ENCODE measurements around the gene NKIRAS2. TPM values are rescaled to one million over a fixed set of nuclear protein-coding genes. Genes with fewer than 3 reads are reported as not detected.
A peak's percentile ranks its signal among the peaks of the same experiment; 100 is the strongest.

Gene NKIRAS2
- total and polyA plus RNA-seq, 2 of the 13 experiments (the other 11 are each of a cell fraction or from before 2014, with no cell fraction given), result 27.9 to 42.0 TPM

GRCh38 chr17:42002792-42003301 is 17.0 kb upstream of the NKIRAS2 start (continued):
- TF ChIP-seq HNF4G (IDR thresholded peaks at IDR 0.05; ENCODE audit: borderline replicate concordance, low read depth, low read length) (peak; percentile 60; the same call in 1 of the 2 replicates), HNF4G (CRISPR knock-in tag; IDR thresholded peaks at IDR 0.05; ENCODE audit: borderline replicate concordance, low read depth) (peak; percentile 28; the same call in 1 of the 2 replicates), EHMT2 (IDR thresholded peaks at IDR 0.05; ENCODE audit: borderline replicate concordance, low read depth, low read length) (0 out of 2 replicates have a peak, but pooled peaks have one; percentile 53), ZNF646 (CRISPR knock-in tag; IDR thresholded peaks at IDR 0.05) (peak; percentile 81), ZKSCAN8 (CRISPR knock-in tag; IDR thresholded peaks at IDR 0.05; ENCODE audit: borderline replicate concordance) (0 out of 2 replicates have a peak, but pooled peaks have one; percentile 32), ZNF747 (CRISPR knock-in tag; IDR thresholded peaks at IDR 0.05; ENCODE audit: borderline replicate concordance) (no peak), HNF4A (CRISPR knock-in tag; IDR thresholded peaks at IDR 0.05) (peak; percentile 72), FOSL2 (CRISPR knock-in tag; IDR thresholded peaks at IDR 0.05) (peak; percentile 55), ZSCAN9 (CRISPR knock-in tag; IDR thresholded peaks at IDR 0.05; ENCODE audit: borderline replicate concordance) (0 out of 2 replicates have a peak, but pooled peaks have one; percentile 55), GATA4 (IDR thresholded peaks at IDR 0.05; ENCODE audit: borderline replicate concordance, low read depth) (no peak), THAP11 (CRISPR knock-in tag; IDR thresholded peaks at IDR 0.05) (peak; percentile 32; the same call in 1 of the 2 replicates), FOXK1 (CRISPR knock-in tag; IDR thresholded peaks at IDR 0.05; ENCODE audit: borderline replicate concordance, low read depth) (0 out of 2 replicates have a peak, but pooled peaks have one; percentile 13), ZNF768 (CRISPR knock-in tag; IDR thresholded peaks at IDR 0.05) (no peak), ARID5B (CRISPR knock-in tag; IDR thresholded peaks at IDR 0.05) (peak; percentile 80), FOXA1 (IDR thresholded peaks at IDR 0.05) (no peak), FOXA1 (CRISPR knock-in tag; IDR thresholded peaks at IDR 0.05) (peak; percentile 69), SIX1 (CRISPR knock-in tag; IDR thresholded peaks at IDR 0.05; ENCODE audit: borderline replicate concordance) (no peak), PHF21A (CRISPR knock-in tag; IDR thresholded peaks at IDR 0.05) (peak; percentile 46; the same call in 1 of the 2 replicates)
- TF ChIP-seq, protein P1, sequence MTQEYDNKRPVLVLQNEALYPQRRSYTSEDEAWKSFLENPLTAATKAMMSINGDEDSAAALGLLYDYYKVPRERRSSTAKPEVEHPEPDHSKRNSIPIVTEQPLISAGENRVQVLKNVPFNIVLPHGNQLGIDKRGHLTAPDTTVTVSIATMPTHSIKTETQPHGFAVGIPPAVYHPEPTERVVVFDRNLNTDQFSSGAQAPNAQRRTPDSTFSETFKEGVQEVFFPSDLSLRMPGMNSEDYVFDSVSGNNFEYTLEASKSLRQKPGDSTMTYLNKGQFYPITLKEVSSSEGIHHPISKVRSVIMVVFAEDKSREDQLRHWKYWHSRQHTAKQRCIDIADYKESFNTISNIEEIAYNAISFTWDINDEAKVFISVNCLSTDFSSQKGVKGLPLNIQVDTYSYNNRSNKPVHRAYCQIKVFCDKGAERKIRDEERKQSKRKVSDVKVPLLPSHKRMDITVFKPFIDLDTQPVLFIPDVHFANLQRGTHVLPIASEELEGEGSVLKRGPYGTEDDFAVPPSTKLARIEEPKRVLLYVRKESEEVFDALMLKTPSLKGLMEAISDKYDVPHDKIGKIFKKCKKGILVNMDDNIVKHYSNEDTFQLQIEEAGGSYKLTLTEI (CRISPR knock-in tag; conservative IDR thresholded peaks at IDR 0.05), result no peak

Measured in HepG2 (cell line).